Mesodermal cell (in vitro differentiated cells): Measurements from ENCODE around the gene GAREM2.
"Not testable (repeated sequence)": the region's sequence is repeated elsewhere in the genome, so short reads cannot be mapped to it uniquely, and the experiment has no call there.

ENCODE experiments used
- H3K27ac ChIP-seq: 2 replicates; pipeline ENCODE4 v1.7.0; 2013; ENCODE audit warnings: mild to moderate bottlenecking, low read depth, low read length, moderate library complexity; ENCODE audit not compliant: severe bottlenecking
- H3K36me3 ChIP-seq: 2 replicates; pipeline ENCODE4 v1.7.1; 2013; ENCODE audit warnings: mild to moderate bottlenecking, low read length, moderate library complexity; ENCODE audit not compliant: control insufficient read depth, insufficient read depth
- H3K4me1 ChIP-seq: one replicate; pipeline ENCODE4 v1.7.1; 2013; ENCODE audit warnings: mild to moderate bottlenecking, low read length; ENCODE audit not compliant: insufficient read depth, control insufficient read depth, poor library complexity, severe bottlenecking
- H3K4me3 ChIP-seq: 2 replicates; pipeline ENCODE4 v1.7.0; 2013; ENCODE audit warnings: low read length, control low read depth, mild to moderate bottlenecking; ENCODE audit not compliant: insufficient read depth, poor library complexity, severe bottlenecking; ENCODE audit errors: extremely low read depth
- H3K9me3 ChIP-seq: 2 replicates; pipeline ENCODE4 v1.7.1; 2013; ENCODE audit warnings: mild to moderate bottlenecking, low read length, moderate library complexity; ENCODE audit not compliant: control insufficient read depth
- WGBS, 2 experiments: methylation state at CpG; one replicate each; pipeline ENCODE4 v1.1.5; 2013; ENCODE audit warnings: missing lambda C conversion rate in 2 of 2; ENCODE audit not compliant: insufficient coverage in 2 of 2; 5-methylcytosine and 5-hydroxymethylcytosine counted together

Gene GAREM2

GRCh38 chr2:26148501-26148900 is 24.4 kb upstream of the GAREM2 start:
- Histone ChIP-seq H3K4me1 (no peaks in the 10 kb centered on the region), H3K36me3 (no peaks in the 10 kb centered on the region), H3K9me3 (no peaks in the 10 kb centered on the region), H3K27ac (no peak overlapping the region), H3K4me3 (no peak overlapping the region)
- WGBS, 2 experiments = 100% methylated on average over 1 of the region's 2 CpGs; no CpG with 5 or more reads in 1 of the 2 experiments

GRCh38 chr2:26150243-26150642 is 22.6 kb upstream of the GAREM2 start:
- H3K27ac ChIP-seq = no peak overlapping the region
- H3K36me3 ChIP-seq = no peaks in the 10 kb centered on the region
- no peaks in the 10 kb centered on the region for H3K9me3 ChIP-seq
- no peak overlapping the region for H3K4me3 ChIP-seq
- no peaks in the 10 kb centered on the region for H3K4me1 ChIP-seq
- 89 to 94% methylated on average over 12 of the region's 12 CpGs for WGBS, 2 experiments

- Histone ChIP-seq H3K4me1 (no peaks in the 10 kb centered on the region), H3K9me3 (no peaks in the 10 kb centered on the region), H3K36me3 (no peaks in the 10 kb centered on the region), H3K4me3 (no peak overlapping the region), H3K27ac (no peak overlapping the region)
- WGBS, 2 experiments = 92 to 95% methylated on average over 2 to 5 of the region's 5 CpGs
These were observed 15.3 kb upstream of the GAREM2 start for GRCh38 chr2:26157580-26157979.

GRCh38 chr2:26161926-26162325 is 11.0 kb upstream of the GAREM2 start:
- H3K9me3 ChIP-seq = no peaks in the 10 kb centered on the region
- no peak overlapping the region for H3K27ac ChIP-seq
- H3K4me3 ChIP-seq = no peak overlapping the region
- H3K36me3 ChIP-seq = no peaks in the 10 kb centered on the region
- no peaks in the 10 kb centered on the region for H3K4me1 ChIP-seq
- 93 to 96% methylated on average over 6 of the region's 7 CpGs for WGBS, 2 experiments

GRCh38 chr2:26162963-26163362 is 9.9 kb upstream of the GAREM2 start:
- Histone ChIP-seq H3K9me3 (no peaks in the 10 kb centered on the region), H3K4me1 (no peaks in the 10 kb centered on the region), H3K27ac (no peak overlapping the region), H3K36me3 (no peaks in the 10 kb centered on the region), H3K4me3 (no peak overlapping the region)
- 87 to 92% methylated on average over 8 to 9 of the region's 10 CpGs for WGBS, 2 experiments

GRCh38 chr2:26164231-26164630 is 8.7 kb upstream of the GAREM2 start:
- Histone ChIP-seq H3K4me3 (no peak overlapping the region), H3K9me3 (no peaks in the 10 kb centered on the region), H3K36me3 (no peaks in the 10 kb centered on the region), H3K27ac (no peak overlapping the region), H3K4me1 (no peaks in the 10 kb centered on the region)
- WGBS, 2 experiments = 57 to 89% methylated on average over 1 of the region's 1 CpG

- H3K4me3 ChIP-seq = no peak overlapping the region
- H3K9me3 ChIP-seq = no peaks in the 10 kb centered on the region
- WGBS, 2 experiments = 71 to 93% methylated on average over 1 to 7 of the region's 8 CpGs
- H3K4me1 ChIP-seq = no peaks in the 10 kb centered on the region
- no peak overlapping the region for H3K27ac ChIP-seq
- H3K36me3 ChIP-seq = no peaks in the 10 kb centered on the region
These were observed 8.2 kb upstream of the GAREM2 start for GRCh38 chr2:26164641-26165211.

- no peaks in the 10 kb centered on the region for H3K36me3 ChIP-seq
- no peak overlapping the region for H3K4me3 ChIP-seq
- H3K9me3 ChIP-seq = no peaks in the 10 kb centered on the region
- no peaks in the 10 kb centered on the region for H3K4me1 ChIP-seq
- 81 to 97% methylated on average over 2 to 3 of the region's 4 CpGs for WGBS, 2 experiments
- H3K27ac ChIP-seq = no peak overlapping the region
These were observed 7.5 kb upstream of the GAREM2 start for GRCh38 chr2:26165403-26165802.

- H3K4me1 ChIP-seq, H3K36me3 ChIP-seq, H3K27ac ChIP-seq, H3K4me3 ChIP-seq, H3K9me3 ChIP-seq: not testable (repeated sequence)
- 100% methylated on average over 1 of the region's 6 CpGs for WGBS, 2 experiments
These were observed 6.3 kb upstream of the GAREM2 start for GRCh38 chr2:26166541-26166940.

GRCh38 chr2:26168785-26169184 is 4.1 kb upstream of the GAREM2 start:
- H3K4me3 ChIP-seq = no peak overlapping the region
- WGBS, 2 experiments = 94 to 100% methylated on average over 4 of the region's 4 CpGs
- no peaks in the 10 kb centered on the region for H3K9me3 ChIP-seq
- H3K27ac ChIP-seq = no peak overlapping the region
- peaks cover 2% of the 10 kb centered on the region for H3K4me1 ChIP-seq
- no peaks in the 10 kb centered on the region for H3K36me3 ChIP-seq

GRCh38 chr2:26169226-26169625 is 3.7 kb upstream of the GAREM2 start:
- H3K4me3 ChIP-seq = no peak overlapping the region
- H3K4me1 ChIP-seq = peaks cover 2% of the 10 kb centered on the region
- H3K36me3 ChIP-seq = no peaks in the 10 kb centered on the region
- H3K27ac ChIP-seq = no peak overlapping the region
- H3K9me3 ChIP-seq = no peaks in the 10 kb centered on the region
- 89% methylated on average over 5 of the region's 5 CpGs for WGBS, 2 experiments
